RWPE2 (cell line): ENCODE results near the gene GBE1.
"Not testable (repeated sequence)": the region's sequence is repeated elsewhere in the genome, so short reads cannot be mapped to it uniquely, and the experiment has no call there.

Experiments
- ATAC-seq: fragments of 200-7000 bp; cut with Tn5 transposase; 3 replicates; pipeline ENCODE4 v1.9.1; 2021; ENCODE audit warnings: low read depth
- DNase-seq: peaks from one replicate; pipeline ENCODE4 v3.0.0-alpha.2; 2020; ENCODE audit warnings: low spot score
- H3K27ac ChIP-seq: fragments of 450-650 bp; 2 replicates; pipeline ENCODE4 v1.5.1; 2017; ENCODE audit warnings: mild to moderate bottlenecking; ENCODE audit not compliant: poor library complexity, severe bottlenecking
- H3K27me3 ChIP-seq: fragments of 250-450 bp; sonication (Bioruptor Pico); 2 replicates; pipeline ENCODE4 v1.5.1; 2021; ENCODE audit warnings: mild to moderate bottlenecking, moderate library complexity; ENCODE audit not compliant: insufficient read depth, poor library complexity, severe bottlenecking
- H3K36me3 ChIP-seq: fragments of 250-450 bp; sonication (Bioruptor Pico); 2 replicates; pipeline ENCODE4 v1.5.1; 2020; ENCODE audit warnings: low read depth, mild to moderate bottlenecking, moderate library complexity
- H3K4me1 ChIP-seq: fragments of 250-450 bp; sonication (Bioruptor Pico); 2 replicates; pipeline ENCODE4 v1.5.1; 2021; ENCODE audit warnings: mild to moderate bottlenecking, moderate library complexity; ENCODE audit not compliant: insufficient read depth, poor library complexity, severe bottlenecking
- H3K4me3 ChIP-seq: fragments of 250-450 bp; sonication (Bioruptor Pico); 2 replicates; pipeline ENCODE4 v1.5.1; 2021; ENCODE audit warnings: mild to moderate bottlenecking, moderate library complexity; ENCODE audit not compliant: severe bottlenecking
- H3K9me3 ChIP-seq: fragments of 250-450 bp; sonication (Bioruptor Pico); 2 replicates; pipeline ENCODE4 v1.5.1; 2021; ENCODE audit warnings: mild to moderate bottlenecking, moderate library complexity; ENCODE audit not compliant: severe bottlenecking
- CTCF ChIP-seq: fragments of 450-650 bp; IDR thresholded peaks from one replicate; pipeline ENCODE4 v1.5.1; 2017; ENCODE audit warnings: mild to moderate bottlenecking, moderate library complexity; ENCODE audit not compliant: poor library complexity, severe bottlenecking

The GBE1 gene

GRCh38 chr3:81776643-81777042 lies 15.2 kb upstream of the GBE1 start:
- TF ChIP-seq CTCF = no peak
- ATAC-seq (no peak), DNase-seq (no peak)
- Histone ChIP-seq H3K4me3 (no peak overlapping the region), H3K4me1 (no peaks in the 10 kb centered on the region), H3K36me3 (no peaks in the 10 kb centered on the region), H3K27me3 (no peaks in the 10 kb centered on the region), H3K9me3 (no peaks in the 10 kb centered on the region), H3K27ac (no peak overlapping the region)

- DNase-seq = no peak
- Histone ChIP-seq H3K36me3 (no peaks in the 10 kb centered on the region), H3K27me3 (no peaks in the 10 kb centered on the region), H3K4me1 (no peaks in the 10 kb centered on the region), H3K4me3 (no peak overlapping the region), H3K27ac (no peak overlapping the region), H3K9me3 (no peaks in the 10 kb centered on the region)
- no peak for TF ChIP-seq CTCF
- ATAC-seq = no peak
These were observed 9.3 kb upstream of the GBE1 start for GRCh38 chr3:81770710-81771109.

GRCh38 chr3:81769299-81769698 lies 7.9 kb upstream of the GBE1 start:
- no peak overlapping the region for H3K27ac ChIP-seq
- no peaks in the 10 kb centered on the region for H3K36me3 ChIP-seq
- no peak for TF ChIP-seq CTCF
- no peaks in the 10 kb centered on the region for H3K9me3 ChIP-seq
- no peak overlapping the region for H3K4me3 ChIP-seq
- no peak for DNase-seq
- no peaks in the 10 kb centered on the region for H3K4me1 ChIP-seq
- no peaks in the 10 kb centered on the region for H3K27me3 ChIP-seq
- no peak for ATAC-seq

- ATAC-seq, H3K27me3 ChIP-seq, H3K36me3 ChIP-seq, DNase-seq, H3K4me1 ChIP-seq, H3K9me3 ChIP-seq, H3K4me3 ChIP-seq, H3K27ac ChIP-seq: not testable (repeated sequence)
These were observed 5.9 kb upstream of the GBE1 start for GRCh38 chr3:81767250-81767859.

GRCh38 chr3:81765400-81765799 lies 4.0 kb upstream of the GBE1 start:
- Histone ChIP-seq H3K36me3 (peaks cover under 1% of the 10 kb centered on the region; the same call in 1 of the 2 replicates), H3K4me1 (peaks cover 6% of the 10 kb centered on the region), H3K4me3 (no peak overlapping the region), H3K9me3 (no peaks in the 10 kb centered on the region), H3K27ac (no peak overlapping the region), H3K27me3 (no peaks in the 10 kb centered on the region)
- no peak for DNase-seq
- ATAC-seq = no peak
- TF ChIP-seq CTCF = no peak
